NCI-H2227 (cell line): ENCODE results near the gene HS6ST2.

ENCODE experiments used
- DNase-seq: peaks from one replicate; lab custom pipeline; 2025; ENCODE audit not compliant: unreplicated experiment; lab: John Stamatoyannopoulos, UW

HS6ST2 gene

GRCh38 chrX:132853040-132853439 lies 105.4 kb downstream of the HS6ST2 start:
- DNase-seq: no peak

- DNase-seq: no peak
These were observed 110.0 kb downstream of the HS6ST2 start for GRCh38 chrX:132848296-132848970.

- DNase-seq: no peak
These were observed 115.1 kb downstream of the HS6ST2 start for GRCh38 chrX:132843363-132843762.

GRCh38 chrX:132842460-132843238 lies 115.8 kb downstream of the HS6ST2 start:
- DNase-seq: no peak

GRCh38 chrX:132837967-132838366 lies 120.5 kb downstream of the HS6ST2 start:
- DNase-seq: no peak

- DNase-seq: no peak
These were observed 121.3 kb downstream of the HS6ST2 start for GRCh38 chrX:132837126-132837525.

GRCh38 chrX:132836471-132836870 lies 122.0 kb downstream of the HS6ST2 start:
- DNase-seq: no peak

GRCh38 chrX:132834741-132835140 lies 123.7 kb downstream of the HS6ST2 start:
- DNase-seq: no peak

- no peak for DNase-seq
These were observed 124.3 kb downstream of the HS6ST2 start for GRCh38 chrX:132834109-132834508.

- no peak for DNase-seq
These were observed 125.1 kb downstream of the HS6ST2 start for GRCh38 chrX:132833373-132833772.

GRCh38 chrX:132831336-132831973 lies 127.0 kb downstream of the HS6ST2 start:
- DNase-seq: no peak

GRCh38 chrX:132822634-132823012 lies 135.8 kb downstream of the HS6ST2 start:
- no peak for DNase-seq

- DNase-seq: no peak
These were observed 136.3 kb downstream of the HS6ST2 start for GRCh38 chrX:132821974-132822633.

GRCh38 chrX:132820675-132821074 lies 137.8 kb downstream of the HS6ST2 start:
- DNase-seq: no peak

GRCh38 chrX:132819711-132820264 lies 138.6 kb downstream of the HS6ST2 start:
- DNase-seq: no peak

- DNase-seq: no peak
These were observed 139.8 kb downstream of the HS6ST2 start for GRCh38 chrX:132818638-132819037.

- DNase-seq: no peak
These were observed 142.8 kb downstream of the HS6ST2 start for GRCh38 chrX:132815643-132816042.

GRCh38 chrX:132810964-132811712 lies 147.3 kb downstream of the HS6ST2 start:
- DNase-seq: no peak

- no peak for DNase-seq
These were observed 147.9 kb downstream of the HS6ST2 start for GRCh38 chrX:132810488-132810887.

GRCh38 chrX:132809581-132809980 lies 148.8 kb downstream of the HS6ST2 start:
- DNase-seq: no peak
